ENCODE results near the gene RAB38.

RAB38 gene

DNA sequence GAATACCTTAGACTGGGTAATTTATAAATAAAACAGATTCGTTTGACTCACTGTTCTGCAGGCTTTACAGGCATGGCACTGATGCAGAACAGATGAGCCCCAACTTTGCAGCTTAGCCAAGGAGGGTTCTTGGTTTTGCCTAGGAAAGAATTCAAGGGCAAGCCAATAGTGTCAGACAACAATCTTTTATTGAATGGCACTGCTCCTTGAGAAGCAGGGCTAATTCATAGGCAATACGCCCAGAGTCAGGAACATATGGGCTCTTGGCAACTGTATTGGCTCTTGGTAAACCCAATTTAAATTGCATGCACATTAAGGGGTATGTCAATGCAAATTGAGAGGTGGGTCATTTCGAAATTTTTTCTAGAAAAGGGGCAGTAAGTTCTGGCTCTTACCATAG, 87.9 kb downstream of the RAB38 start:
- no peak overlapping the region for H3K4me3 ChIP-seq (ENCODE audit: control insufficient read depth, low read depth, low read length)
- no peak for DNase-seq (ENCODE audit: low read depth)
- TF ChIP-seq, protein P1, sequence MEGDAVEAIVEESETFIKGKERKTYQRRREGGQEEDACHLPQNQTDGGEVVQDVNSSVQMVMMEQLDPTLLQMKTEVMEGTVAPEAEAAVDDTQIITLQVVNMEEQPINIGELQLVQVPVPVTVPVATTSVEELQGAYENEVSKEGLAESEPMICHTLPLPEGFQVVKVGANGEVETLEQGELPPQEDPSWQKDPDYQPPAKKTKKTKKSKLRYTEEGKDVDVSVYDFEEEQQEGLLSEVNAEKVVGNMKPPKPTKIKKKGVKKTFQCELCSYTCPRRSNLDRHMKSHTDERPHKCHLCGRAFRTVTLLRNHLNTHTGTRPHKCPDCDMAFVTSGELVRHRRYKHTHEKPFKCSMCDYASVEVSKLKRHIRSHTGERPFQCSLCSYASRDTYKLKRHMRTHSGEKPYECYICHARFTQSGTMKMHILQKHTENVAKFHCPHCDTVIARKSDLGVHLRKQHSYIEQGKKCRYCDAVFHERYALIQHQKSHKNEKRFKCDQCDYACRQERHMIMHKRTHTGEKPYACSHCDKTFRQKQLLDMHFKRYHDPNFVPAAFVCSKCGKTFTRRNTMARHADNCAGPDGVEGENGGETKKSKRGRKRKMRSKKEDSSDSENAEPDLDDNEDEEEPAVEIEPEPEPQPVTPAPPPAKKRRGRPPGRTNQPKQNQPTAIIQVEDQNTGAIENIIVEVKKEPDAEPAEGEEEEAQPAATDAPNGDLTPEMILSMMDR (IDR thresholded peaks at IDR 0.05; ENCODE audit: control insufficient read depth, insufficient read depth, low read depth, low read length, missing control alignments), result no peak

DNA sequence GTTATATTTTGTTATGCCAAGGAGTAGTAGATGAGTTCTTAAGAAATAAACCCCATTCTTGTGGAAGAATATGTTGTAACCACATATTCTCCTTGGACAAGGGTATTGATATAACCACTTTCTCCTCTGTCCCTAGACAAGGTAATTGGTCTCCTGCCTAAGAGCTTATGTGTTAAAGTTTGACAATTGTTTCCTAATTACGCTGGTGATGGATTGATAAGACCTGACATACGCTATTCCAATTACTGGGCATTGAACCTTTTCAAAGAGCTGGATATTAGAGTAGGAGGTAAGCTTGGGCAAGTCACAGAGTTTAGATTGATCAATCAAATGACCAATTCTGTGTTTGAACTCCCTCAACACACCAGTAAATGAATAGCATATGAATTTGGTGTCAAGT, 88.9 kb downstream of the RAB38 start:
- DNase-seq (ENCODE audit: low read depth), result no peak
- TF ChIP-seq, protein P1 (IDR thresholded peaks at IDR 0.05; ENCODE audit: control insufficient read depth, insufficient read depth, low read depth, low read length, missing control alignments), result no peak
- no peak overlapping the region for H3K4me3 ChIP-seq (ENCODE audit: control insufficient read depth, low read depth, low read length)

DNA sequence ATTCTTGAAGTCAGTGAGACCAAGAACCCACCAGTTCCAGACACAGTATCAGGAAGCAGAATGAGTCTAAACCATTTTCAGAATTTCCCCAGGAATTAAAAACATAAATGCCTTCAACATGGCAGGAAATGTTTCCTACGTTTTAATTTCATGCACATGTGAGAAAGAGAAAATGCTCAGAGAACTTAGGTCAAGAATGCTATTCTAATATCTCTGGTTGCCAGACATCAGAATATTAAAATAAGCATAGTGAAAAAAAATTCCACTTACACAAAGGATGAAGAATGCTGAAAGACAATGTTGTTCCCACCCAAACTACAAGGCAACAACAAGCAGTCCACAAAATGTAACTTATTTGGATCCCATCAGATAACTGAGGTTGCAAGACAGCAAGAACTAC, 104.8 kb downstream of the RAB38 start:
- TF ChIP-seq, protein P1 (IDR thresholded peaks at IDR 0.05; ENCODE audit: control insufficient read depth, insufficient read depth, low read depth, low read length, missing control alignments), result no peak
- DNase-seq (ENCODE audit: low read depth), result no peak
- no peak overlapping the region for H3K4me3 ChIP-seq (ENCODE audit: control insufficient read depth, low read depth, low read length)

- DNase-seq (ENCODE audit: low read depth), result no peak
- no peak overlapping the region for H3K4me3 ChIP-seq (ENCODE audit: control insufficient read depth, low read depth, low read length)
- TF ChIP-seq, protein P1 (IDR thresholded peaks at IDR 0.05; ENCODE audit: control insufficient read depth, insufficient read depth, low read depth, low read length, missing control alignments), result no peak
Measured at GRCh38 chr11:88068848-88069554, 106.2 kb downstream of the RAB38 start.

DNA sequence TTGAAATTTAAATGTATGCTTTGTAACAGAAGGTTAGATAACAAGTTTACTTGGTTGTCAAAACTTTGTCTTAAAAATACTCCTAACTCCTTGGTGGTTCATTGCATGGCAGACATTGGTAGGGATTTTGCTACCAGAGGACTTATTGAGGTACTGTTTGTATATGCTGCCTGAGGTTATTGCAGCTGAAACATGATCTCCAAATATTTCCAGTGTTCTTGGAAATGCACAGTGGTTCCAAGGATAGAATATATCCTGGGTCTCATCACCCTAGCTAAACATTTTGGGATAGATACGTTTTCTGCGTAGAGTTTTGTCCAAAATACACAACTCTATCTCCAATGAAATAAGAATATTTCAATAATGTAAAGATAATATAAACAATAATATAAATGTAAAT, 109.2 kb downstream of the RAB38 start:
- TF ChIP-seq, protein P1 (IDR thresholded peaks at IDR 0.05; ENCODE audit: control insufficient read depth, insufficient read depth, low read depth, low read length, missing control alignments), result no peak
- DNase-seq (ENCODE audit: low read depth), result no peak
- H3K4me3 ChIP-seq (ENCODE audit: control insufficient read depth, low read depth, low read length), result no peak overlapping the region

DNA sequence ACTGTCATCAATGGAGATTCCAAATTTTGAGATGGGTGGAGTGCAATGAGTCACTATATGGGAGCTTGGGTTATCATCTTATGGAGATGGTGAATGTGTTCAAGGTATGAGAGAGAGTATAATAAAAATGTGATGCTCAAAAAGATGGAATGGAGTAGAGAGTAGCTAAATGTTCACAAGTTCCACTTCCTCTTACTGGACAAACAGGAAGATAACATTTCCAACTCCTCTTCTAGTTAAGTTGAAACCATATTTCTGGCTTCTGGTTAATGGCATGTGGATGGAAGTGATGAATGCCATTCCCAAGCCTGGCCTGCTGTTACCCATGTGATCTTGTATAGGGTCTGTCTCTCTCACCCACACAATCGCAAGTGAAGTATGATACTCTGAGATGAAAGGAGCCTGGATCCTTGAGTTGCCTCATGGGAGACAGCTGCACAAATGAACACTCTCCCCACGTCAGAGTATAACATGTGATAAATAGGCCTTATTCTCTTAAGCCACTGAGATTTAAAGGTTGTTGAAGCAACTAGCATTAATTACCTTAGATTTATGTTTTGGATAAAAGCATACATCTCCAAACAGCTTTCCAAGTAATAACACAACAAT, 111.0 kb downstream of the RAB38 start:
- no peak for DNase-seq (ENCODE audit: low read depth)
- TF ChIP-seq, protein P1 (IDR thresholded peaks at IDR 0.05; ENCODE audit: control insufficient read depth, insufficient read depth, low read depth, low read length, missing control alignments), result no peak
- no peak overlapping the region for H3K4me3 ChIP-seq (ENCODE audit: control insufficient read depth, low read depth, low read length)
